IMR-90 (cell line): ENCODE results near the gene CSKMT. TPM values are rescaled to one million over a fixed set of nuclear protein-coding genes. Genes with fewer than 3 reads are reported as not detected.

Experiments
- CTCF ChIP-seq: conservative IDR thresholded peaks from 2 replicates; pipeline ENCODE4 v1.5.1; 2012; ENCODE audit warnings: mild to moderate bottlenecking, low read depth, low read length, improper control_type of control experiment
- RCOR1 ChIP-seq: IDR thresholded peaks from 2 replicates; pipeline ENCODE4 v1.6.1; 2012; ENCODE audit warnings: mild to moderate bottlenecking, low read length, improper control_type of control experiment; ENCODE audit not compliant: insufficient replicate concordance
- polyA plus RNA-seq, 3 experiments: library from polyadenylated mRNA; depleted of rRNA; stranded (reverse); fragments of >200 nt; gene quantifications; 2 replicates each; pipeline ENCODE4 v1.2.3, GENCODE V29; 2012; ENCODE audit warnings: low replicate concordance in 1 of 3
- total RNA-seq: library from RNA; depleted of rRNA; stranded (reverse); fragments of >200 nt; gene quantifications from 2 replicates; pipeline ENCODE4 v1.2.3, GENCODE V29; 2012

The CSKMT gene
- total and polyA plus RNA-seq, 2 of the 4 experiments (the other 2 are of a cell fraction) = 5.3 to 7.9 TPM

- TF ChIP-seq CTCF (no peak), RCOR1 (no peak)
Measured at GRCh38 chr11:62665599-62666258, 617 bp downstream of the CSKMT start (continued).
